Measurements from ENCODE around the gene NFATC2. TPM values are rescaled to one million over a fixed set of nuclear protein-coding genes. Genes with fewer than 3 reads are reported as not detected.
"Not testable (repeated sequence)": the region's sequence is repeated elsewhere in the genome, so short reads cannot be mapped to it uniquely, and the experiment has no call there.

The NFATC2 gene
- total RNA-seq, 1 donor from 2014 or later, result 0.89 TPM

DNA sequence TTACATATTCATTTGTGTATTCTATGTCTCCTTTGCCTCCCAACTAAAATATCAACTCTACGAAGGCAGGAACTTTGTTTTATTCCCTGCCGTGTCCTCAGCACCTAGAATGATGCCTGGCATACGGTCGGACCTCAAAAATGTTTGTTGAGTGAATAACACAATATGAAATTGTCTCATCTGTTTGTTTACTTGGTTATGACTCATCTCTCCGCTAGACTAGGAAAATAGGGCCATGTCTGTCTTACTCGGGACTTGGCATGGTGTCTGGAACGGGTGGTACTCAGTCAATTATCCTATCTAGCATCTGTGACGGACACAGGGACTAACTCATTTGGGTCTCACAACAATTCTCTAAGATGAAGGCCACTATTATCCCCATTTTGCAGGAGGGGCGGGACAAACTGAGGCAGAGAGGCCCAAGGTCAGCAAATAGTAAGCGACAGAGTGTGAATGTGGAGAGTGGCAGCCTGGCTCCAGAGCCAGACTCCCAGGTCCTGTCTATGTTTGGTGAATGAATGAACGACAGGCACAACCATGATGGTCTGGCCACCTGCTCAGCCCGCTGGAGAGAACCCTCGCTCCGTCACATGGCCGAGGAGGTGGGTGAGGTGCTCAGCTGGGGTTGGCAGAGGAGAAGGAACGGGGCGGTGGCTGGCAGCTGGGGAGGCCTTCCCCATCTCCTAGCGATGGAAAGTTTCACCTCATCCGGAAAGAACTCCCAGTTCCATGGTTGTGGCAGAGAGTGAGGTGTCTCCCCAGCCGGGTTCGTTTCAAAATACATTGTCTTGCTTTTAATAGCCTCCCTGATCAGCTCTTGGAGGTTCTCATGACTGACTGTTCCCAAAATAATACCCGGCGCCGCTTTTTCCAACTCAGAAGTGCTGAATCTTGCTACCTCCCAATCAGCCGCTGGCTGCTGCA is 27.6 kb upstream of the NFATC2 start:
- DNase-seq (ENCODE audit: extremely low spot score, unreplicated experiment), result no peak
- Mint-ChIP-seq H3K27me3 (ENCODE audit: unreplicated experiment) (no peaks in the 10 kb centered on the region), H3K27ac (ENCODE audit: unreplicated experiment) (no peak overlapping the region), H3K36me3 (ENCODE audit: unreplicated experiment) (peaks cover 2% of the 10 kb centered on the region), H3K4me3 (ENCODE audit: unreplicated experiment) (no peak overlapping the region), H3K4me1 (ENCODE audit: unreplicated experiment) (peaks cover 9% of the 10 kb centered on the region), H3K9me3 (ENCODE audit: unreplicated experiment) (peaks cover 8% of the 10 kb centered on the region)
- TF ChIP-seq, protein P1, sequence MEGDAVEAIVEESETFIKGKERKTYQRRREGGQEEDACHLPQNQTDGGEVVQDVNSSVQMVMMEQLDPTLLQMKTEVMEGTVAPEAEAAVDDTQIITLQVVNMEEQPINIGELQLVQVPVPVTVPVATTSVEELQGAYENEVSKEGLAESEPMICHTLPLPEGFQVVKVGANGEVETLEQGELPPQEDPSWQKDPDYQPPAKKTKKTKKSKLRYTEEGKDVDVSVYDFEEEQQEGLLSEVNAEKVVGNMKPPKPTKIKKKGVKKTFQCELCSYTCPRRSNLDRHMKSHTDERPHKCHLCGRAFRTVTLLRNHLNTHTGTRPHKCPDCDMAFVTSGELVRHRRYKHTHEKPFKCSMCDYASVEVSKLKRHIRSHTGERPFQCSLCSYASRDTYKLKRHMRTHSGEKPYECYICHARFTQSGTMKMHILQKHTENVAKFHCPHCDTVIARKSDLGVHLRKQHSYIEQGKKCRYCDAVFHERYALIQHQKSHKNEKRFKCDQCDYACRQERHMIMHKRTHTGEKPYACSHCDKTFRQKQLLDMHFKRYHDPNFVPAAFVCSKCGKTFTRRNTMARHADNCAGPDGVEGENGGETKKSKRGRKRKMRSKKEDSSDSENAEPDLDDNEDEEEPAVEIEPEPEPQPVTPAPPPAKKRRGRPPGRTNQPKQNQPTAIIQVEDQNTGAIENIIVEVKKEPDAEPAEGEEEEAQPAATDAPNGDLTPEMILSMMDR (IDR thresholded peaks at IDR 0.05), result no peak

DNA sequence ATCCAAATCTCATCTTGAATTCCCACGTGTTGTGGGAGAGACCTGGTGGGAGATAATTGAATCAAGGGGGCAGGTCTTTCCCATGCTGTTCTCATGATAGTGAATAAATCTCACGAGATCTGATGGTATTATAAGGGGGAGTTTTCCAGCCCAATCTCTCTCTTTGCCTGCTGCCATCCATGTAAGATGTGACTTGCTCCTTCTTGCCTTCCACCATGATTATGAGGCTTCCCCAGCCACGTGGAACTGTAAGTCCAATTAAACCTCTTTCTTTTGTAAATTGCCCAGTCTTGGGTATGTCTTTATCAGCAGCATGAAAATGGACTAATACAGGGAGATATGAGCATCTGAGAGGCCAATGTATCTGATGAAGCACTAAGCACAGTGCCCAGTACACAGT is 26.0 kb upstream of the NFATC2 start:
- peaks cover 15% of the 10 kb centered on the region for H3K4me1 Mint-ChIP-seq (ENCODE audit: unreplicated experiment)
- H3K4me3 Mint-ChIP-seq (ENCODE audit: unreplicated experiment); DNase-seq (ENCODE audit: extremely low spot score, unreplicated experiment); H3K9me3 Mint-ChIP-seq (ENCODE audit: unreplicated experiment); H3K27me3 Mint-ChIP-seq (ENCODE audit: unreplicated experiment); H3K36me3 Mint-ChIP-seq (ENCODE audit: unreplicated experiment); H3K27ac Mint-ChIP-seq (ENCODE audit: unreplicated experiment): not testable (repeated sequence)

DNA sequence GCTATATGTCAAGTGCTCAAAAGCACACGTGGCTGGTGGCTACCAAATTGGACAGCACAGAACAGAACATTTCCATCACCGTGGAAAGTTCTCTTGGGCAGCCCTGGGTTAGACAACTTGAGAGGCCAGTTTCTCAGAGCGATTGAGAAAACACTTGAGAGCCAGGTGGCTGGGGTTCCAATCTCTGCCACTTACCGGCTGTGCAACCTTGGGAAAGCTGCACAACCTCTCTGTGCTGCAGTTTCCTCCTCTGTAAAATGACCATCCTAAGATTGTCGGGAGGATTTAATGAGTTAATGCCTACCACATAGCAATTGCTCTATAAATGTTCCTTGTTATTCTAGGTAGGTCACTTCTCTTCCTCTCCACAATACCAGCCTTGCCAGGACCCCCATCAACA is 25.1 kb upstream of the NFATC2 start:
- no peaks in the 10 kb centered on the region for H3K27me3 Mint-ChIP-seq (ENCODE audit: unreplicated experiment)
- peaks cover 24% of the 10 kb centered on the region for H3K4me1 Mint-ChIP-seq (ENCODE audit: unreplicated experiment)
- H3K4me3 Mint-ChIP-seq (ENCODE audit: unreplicated experiment), result no peak overlapping the region
- TF ChIP-seq, protein P1 (IDR thresholded peaks at IDR 0.05), result no peak
- H3K36me3 Mint-ChIP-seq (ENCODE audit: unreplicated experiment), result peaks cover 2% of the 10 kb centered on the region
- H3K9me3 Mint-ChIP-seq (ENCODE audit: unreplicated experiment), result no peaks in the 10 kb centered on the region
- H3K27ac Mint-ChIP-seq (ENCODE audit: unreplicated experiment), result no peak overlapping the region
- no peak for DNase-seq (ENCODE audit: extremely low spot score, unreplicated experiment)

DNA sequence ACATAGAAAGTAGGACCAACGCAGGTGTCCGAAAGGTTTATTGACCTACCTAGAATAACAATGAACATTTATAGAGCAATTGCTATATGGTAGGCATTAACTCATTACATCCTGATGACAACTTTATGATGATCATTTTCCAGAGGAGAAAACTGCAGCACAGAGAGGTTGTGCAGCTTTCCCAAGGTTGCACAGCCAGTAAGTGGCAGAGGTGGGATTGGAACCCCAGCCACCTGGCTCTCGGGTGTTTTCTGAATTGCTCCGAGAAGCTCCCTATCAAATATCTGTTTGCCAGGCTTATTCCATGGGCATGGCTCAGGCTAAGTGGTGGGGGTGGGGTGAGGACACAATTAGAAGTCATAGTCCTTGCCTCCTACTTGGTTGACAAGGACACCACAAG is 24.1 kb upstream of the NFATC2 start:
- Mint-ChIP-seq H3K36me3 (ENCODE audit: unreplicated experiment) (peaks cover 2% of the 10 kb centered on the region), H3K4me3 (ENCODE audit: unreplicated experiment) (no peak overlapping the region), H3K27ac (ENCODE audit: unreplicated experiment) (no peak overlapping the region), H3K9me3 (ENCODE audit: unreplicated experiment) (no peaks in the 10 kb centered on the region), H3K4me1 (ENCODE audit: unreplicated experiment) (peaks cover 27% of the 10 kb centered on the region), H3K27me3 (ENCODE audit: unreplicated experiment) (no peaks in the 10 kb centered on the region)
- DNase-seq (ENCODE audit: extremely low spot score, unreplicated experiment), result no peak
- TF ChIP-seq, protein P1 (IDR thresholded peaks at IDR 0.05), result no peak

DNA sequence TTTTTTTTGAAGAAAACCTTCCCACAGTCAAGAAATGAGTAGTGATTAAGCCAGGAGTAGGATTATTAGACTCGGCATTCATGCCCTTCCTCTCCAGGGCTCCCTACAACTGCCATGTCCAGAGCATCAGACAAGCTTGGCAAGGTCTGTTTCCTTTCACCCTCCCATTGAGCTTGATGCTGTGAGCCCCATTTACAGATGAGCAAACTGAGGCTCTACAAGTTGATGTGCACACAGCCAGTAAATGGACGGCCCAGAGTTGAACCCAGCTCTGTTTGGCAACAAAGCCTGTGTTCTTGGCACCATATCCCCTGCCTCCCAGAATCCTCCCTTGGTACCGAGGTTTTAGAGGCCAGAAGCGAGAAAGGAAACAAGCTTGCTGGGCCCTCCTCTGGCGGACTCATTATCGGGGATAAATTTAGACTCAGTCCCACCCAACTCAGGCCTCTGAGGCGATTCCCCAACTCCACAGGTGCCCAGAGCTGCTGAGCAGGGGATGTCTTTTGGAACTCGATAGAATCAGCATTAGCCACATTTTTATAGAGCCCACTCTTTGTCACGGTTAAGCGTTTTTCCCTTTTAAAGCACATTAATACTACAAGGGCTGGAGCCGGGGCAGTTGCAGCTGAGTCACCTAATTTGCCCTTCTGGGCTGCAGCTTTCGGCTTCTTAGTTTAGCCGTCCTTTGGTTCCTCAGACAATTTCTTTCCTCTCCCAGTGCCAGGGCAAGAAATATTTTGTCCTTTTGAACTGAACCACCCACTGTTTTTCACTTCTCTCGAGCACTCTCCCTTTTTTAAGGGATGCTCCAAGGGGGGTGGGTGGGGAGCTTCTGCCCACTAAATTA is 23.0 kb upstream of the NFATC2 start:
- Mint-ChIP-seq H3K4me3 (ENCODE audit: unreplicated experiment) (peak overlapping the region; percentile 10), H3K27me3 (ENCODE audit: unreplicated experiment) (no peaks in the 10 kb centered on the region), H3K27ac (ENCODE audit: unreplicated experiment) (peak overlapping the region; percentile 25), H3K9me3 (ENCODE audit: unreplicated experiment) (no peaks in the 10 kb centered on the region), H3K36me3 (ENCODE audit: unreplicated experiment) (peaks cover 2% of the 10 kb centered on the region), H3K4me1 (ENCODE audit: unreplicated experiment) (peaks cover 36% of the 10 kb centered on the region)
- TF ChIP-seq, protein P1 (IDR thresholded peaks at IDR 0.05), result no peak
- no peak for DNase-seq (ENCODE audit: extremely low spot score, unreplicated experiment)

Measured in osteocyte (in vitro differentiated cells).